Measurements from ENCODE around the gene KCNH2. TPM values are rescaled to one million over a fixed set of nuclear protein-coding genes. Genes with fewer than 3 reads are reported as not detected.

The KCNH2 gene
- total RNA-seq, 1 experiment from 2014 or later, result 0.84 TPM

GRCh38 chr7:150986556-150986955 is 8.4 kb upstream of the KCNH2 start:
- intact Hi-C loops (cut with micrococcal nuclease), result loop anchor here (2.0 to 5.0 kb wide), 2 partner anchors 88 to 209 kb away; no protein-coding TSS in a partner anchor
- Histone ChIP-seq H3K4me1 (ENCODE audit: insufficient read depth, low read length) (peaks cover 6% of the 10 kb centered on the region), H3K9ac (ENCODE audit: low read length) (no peak overlapping the region), H3K9me2 (replicated peaks; ENCODE audit: low read length) (no peaks in the 10 kb centered on the region), H3K4me3 (ENCODE audit: low read length) (no peak overlapping the region), H2AFZ (ENCODE audit: low read length) (no peak overlapping the region), H3K27me3 (ENCODE audit: low read length) (0 out of 2 replicates have a peak, but pooled peaks cover 8% of the 10 kb centered on the region), H3K79me2 (ENCODE audit: low read length) (no peaks in the 10 kb centered on the region), H3K36me3 (ENCODE audit: low read depth, low read length) (no peaks in the 10 kb centered on the region), H3K4me2 (ENCODE audit: low read length) (no peak overlapping the region), H4K20me1 (ENCODE audit: low read length) (no peaks in the 10 kb centered on the region), H3K27ac (ENCODE audit: low read length) (no peak overlapping the region), H3K9me3 (ENCODE audit: low read length) (0 out of 2 replicates have a peak, but pooled peaks cover 6% of the 10 kb centered on the region), H3F3A (ENCODE audit: low read length, unreplicated experiment) (no peaks in the 10 kb centered on the region)
- BruUV-seq (replicated peaks), result no TSS peak
- ChIA-PET POLR2A (ENCODE audit: unreplicated experiment) (no interaction called here), CTCF (interaction anchor here (0.6 to 1.2 kb wide), 3 partner anchors 24 to 127 kb away, joined by 3 to 10 read pairs (median 3); partner anchors contain the start of gene ABCB8)
- DNase-seq, result no peak
- TF ChIP-seq EZH2phosphoT487 (IDR thresholded peaks at IDR 0.05; ENCODE audit: borderline replicate concordance, low read length), result no peak
- TF ChIP-seq EZH2 (IDR thresholded peaks at IDR 0.05; ENCODE audit: low read length, unreplicated experiment), result no peak
- TF ChIP-seq CTCF (conservative IDR thresholded peaks at IDR 0.05; ENCODE audit: low read depth, low read length), result no peak
- no peak for ATAC-seq

- CTCF ChIA-PET, result interaction anchor here (0.6 to 1.2 kb wide), 4 partner anchors 16 to 127 kb away, joined by 3 to 10 read pairs (median 4); no protein-coding TSS in a partner anchor
- Histone ChIP-seq H4K20me1 (ENCODE audit: low read length) (no peaks in the 10 kb centered on the region), H3K36me3 (ENCODE audit: low read depth, low read length) (no peaks in the 10 kb centered on the region), H3K4me3 (ENCODE audit: low read length) (no peak overlapping the region), H3K9me3 (ENCODE audit: low read length) (0 out of 2 replicates have a peak, but pooled peaks cover 6% of the 10 kb centered on the region), H3F3A (ENCODE audit: low read length, unreplicated experiment) (no peaks in the 10 kb centered on the region), H3K79me2 (ENCODE audit: low read length) (no peaks in the 10 kb centered on the region), H3K4me2 (ENCODE audit: low read length) (no peak overlapping the region), H3K9me2 (replicated peaks; ENCODE audit: low read length) (no peaks in the 10 kb centered on the region), H2AFZ (ENCODE audit: low read length) (no peak overlapping the region), H3K27ac (ENCODE audit: low read length) (no peak overlapping the region), H3K27me3 (ENCODE audit: low read length) (peaks cover 12% of the 10 kb centered on the region), H3K9ac (ENCODE audit: low read length) (no peak overlapping the region), H3K4me1 (ENCODE audit: insufficient read depth, low read length) (peaks cover 2% of the 10 kb centered on the region)
- POLR2A ChIA-PET (ENCODE audit: unreplicated experiment), result no interaction called here
- ATAC-seq (peak; percentile 66), DNase-seq (peak; percentile 64)
- BruUV-seq (replicated peaks), result no TSS peak
- peak; percentile 65 for TF ChIP-seq CTCF (conservative IDR thresholded peaks at IDR 0.05; ENCODE audit: low read depth, low read length)
- TF ChIP-seq EZH2 (IDR thresholded peaks at IDR 0.05; ENCODE audit: low read length, unreplicated experiment), result no peak
- intact Hi-C loops (cut with micrococcal nuclease), result loop anchor here (2.0 to 5.0 kb wide), 2 partner anchors 87 to 209 kb away; no protein-coding TSS in a partner anchor
These were observed 8.0 kb upstream of the KCNH2 start for GRCh38 chr7:150986099-150986512.

- TF ChIP-seq EZH2phosphoT487 (IDR thresholded peaks at IDR 0.05; ENCODE audit: borderline replicate concordance, low read length), result no peak
- TF ChIP-seq EZH2 (IDR thresholded peaks at IDR 0.05; ENCODE audit: low read length, unreplicated experiment), result no peak
- TF ChIP-seq CTCF (conservative IDR thresholded peaks at IDR 0.05; ENCODE audit: low read depth, low read length), result no peak
- DNase-seq (peak; percentile 65), ATAC-seq (no peak)
- H3K79me2 ChIP-seq (ENCODE audit: low read length), result no peaks in the 10 kb centered on the region
- H3F3A ChIP-seq (ENCODE audit: low read length, unreplicated experiment), result no peaks in the 10 kb centered on the region
- no peak overlapping the region for H3K27ac ChIP-seq (ENCODE audit: low read length)
- H2AFZ ChIP-seq (ENCODE audit: low read length), result no peak overlapping the region
- no peak overlapping the region for H3K9ac ChIP-seq (ENCODE audit: low read length)
- no peaks in the 10 kb centered on the region for H4K20me1 ChIP-seq (ENCODE audit: low read length)
- BruUV-seq (replicated peaks), result no TSS peak
- peaks cover 23% of the 10 kb centered on the region for H3K27me3 ChIP-seq (ENCODE audit: low read length)
- intact Hi-C loops (cut with micrococcal nuclease), result no loop called here
- H3K4me2 ChIP-seq (ENCODE audit: low read length), result no peak overlapping the region
- no peaks in the 10 kb centered on the region for H3K9me3 ChIP-seq (ENCODE audit: low read length)
- no peaks in the 10 kb centered on the region for H3K9me2 ChIP-seq (replicated peaks; ENCODE audit: low read length)
- no peaks in the 10 kb centered on the region for H3K4me1 ChIP-seq (ENCODE audit: insufficient read depth, low read length)
- H3K4me3 ChIP-seq (ENCODE audit: low read length), result no peak overlapping the region
- no peaks in the 10 kb centered on the region for H3K36me3 ChIP-seq (ENCODE audit: low read depth, low read length)
- ChIA-PET CTCF (interaction anchor here (1.6 kb wide), 1 partner anchor 86 kb away, joined by 6 read pairs; no protein-coding TSS in a partner anchor), POLR2A (ENCODE audit: unreplicated experiment) (no interaction called here)
These were observed 5.8 kb upstream of the KCNH2 start for GRCh38 chr7:150983893-150984368.
